ENCODE results near the gene C10orf143.

The C10orf143 gene

GRCh38 chr10:130036296-130037065, 74.1 kb downstream of the C10orf143 start:
- Histone ChIP-seq H3K27ac (no peak overlapping the region), H3K36me3 (replicated peaks) (no peaks in the 10 kb centered on the region), H3K4me3 (ENCODE audit: low read depth, low read length) (no peak overlapping the region), H3K27me3 (replicated peaks) (no peaks in the 10 kb centered on the region)
- DNase-seq = no peak
- in situ Hi-C loops (cut with HindIII; ENCODE audit: low pct_ligation_motif_present, low sequenced_read_pairs) = no loop called here
- no peak for TF ChIP-seq CTCF (IDR thresholded peaks at IDR 0.05; ENCODE audit: low read depth, low read length, missing control alignments)

- no peak for DNase-seq
- H3K27me3 ChIP-seq (replicated peaks) = no peaks in the 10 kb centered on the region
- no peak overlapping the region for H3K4me3 ChIP-seq (ENCODE audit: low read depth, low read length)
- H3K36me3 ChIP-seq (replicated peaks) = no peaks in the 10 kb centered on the region
- no peak for TF ChIP-seq CTCF (IDR thresholded peaks at IDR 0.05; ENCODE audit: low read depth, low read length, missing control alignments)
- in situ Hi-C loops (cut with HindIII; ENCODE audit: low pct_ligation_motif_present, low sequenced_read_pairs) = no loop called here
- no peak overlapping the region for H3K27ac ChIP-seq
Observed at GRCh38 chr10:130029209-130029608, 81.4 kb downstream of the C10orf143 start.

- in situ Hi-C loops (cut with HindIII; ENCODE audit: low pct_ligation_motif_present, low sequenced_read_pairs) = no loop called here
- Histone ChIP-seq H3K36me3 (replicated peaks) (no peaks in the 10 kb centered on the region), H3K4me3 (ENCODE audit: low read depth, low read length) (no peak overlapping the region), H3K27ac (no peak overlapping the region), H3K27me3 (replicated peaks) (no peaks in the 10 kb centered on the region)
- no peak for TF ChIP-seq CTCF (IDR thresholded peaks at IDR 0.05; ENCODE audit: low read depth, low read length, missing control alignments)
- DNase-seq = no peak
Observed at GRCh38 chr10:130028465-130028819, 82.2 kb downstream of the C10orf143 start.

- no peak for DNase-seq
- in situ Hi-C loops (cut with HindIII; ENCODE audit: low pct_ligation_motif_present, low sequenced_read_pairs) = no loop called here
- no peaks in the 10 kb centered on the region for H3K36me3 ChIP-seq (replicated peaks)
- no peak overlapping the region for H3K27ac ChIP-seq
- TF ChIP-seq CTCF (IDR thresholded peaks at IDR 0.05; ENCODE audit: low read depth, low read length, missing control alignments) = no peak
- H3K4me3 ChIP-seq (ENCODE audit: low read depth, low read length) = no peak overlapping the region
- H3K27me3 ChIP-seq (replicated peaks) = no peaks in the 10 kb centered on the region
Observed at GRCh38 chr10:130027716-130028464, 82.7 kb downstream of the C10orf143 start.

GRCh38 chr10:130026670-130027456, 83.8 kb downstream of the C10orf143 start:
- no peak for DNase-seq
- H3K4me3 ChIP-seq (ENCODE audit: low read depth, low read length) = no peak overlapping the region
- no peaks in the 10 kb centered on the region for H3K36me3 ChIP-seq (replicated peaks)
- no peak overlapping the region for H3K27ac ChIP-seq
- no peak for TF ChIP-seq CTCF (IDR thresholded peaks at IDR 0.05; ENCODE audit: low read depth, low read length, missing control alignments)
- H3K27me3 ChIP-seq (replicated peaks) = no peaks in the 10 kb centered on the region
- in situ Hi-C loops (cut with HindIII; ENCODE audit: low pct_ligation_motif_present, low sequenced_read_pairs) = no loop called here

Measured in brain microvascular endothelial cell (primary cell).